Measurements from ENCODE around the gene CAPZB. TPM values are rescaled to one million over a fixed set of nuclear protein-coding genes. Genes with fewer than 3 reads are reported as not detected.

CAPZB gene
- total RNA-seq, 1 donor from 2014 or later: 38.4 TPM

- no peak for DNase-seq
Measured at GRCh38 chr1:19467199-19468187, 17.8 kb downstream of the CAPZB start.

GRCh38 chr1:19466112-19466561, 19.2 kb downstream of the CAPZB start:
- DNase-seq: no peak

- no peak for DNase-seq
Measured at GRCh38 chr1:19465650-19466049, 19.7 kb downstream of the CAPZB start.

GRCh38 chr1:19465123-19465522, 20.2 kb downstream of the CAPZB start:
- no peak for DNase-seq

- no peak for DNase-seq
Measured at GRCh38 chr1:19464696-19465095, 20.6 kb downstream of the CAPZB start.

GRCh38 chr1:19463504-19463803, 21.9 kb downstream of the CAPZB start:
- no peak for DNase-seq

GRCh38 chr1:19462781-19463503, 22.4 kb downstream of the CAPZB start:
- no peak for DNase-seq

GRCh38 chr1:19461220-19461554, 24.2 kb downstream of the CAPZB start:
- no peak for DNase-seq

GRCh38 chr1:19460535-19461219, 24.7 kb downstream of the CAPZB start:
- no peak for DNase-seq

GRCh38 chr1:19458815-19459417, 26.4 kb downstream of the CAPZB start:
- no peak for DNase-seq

GRCh38 chr1:19457607-19458006, 27.7 kb downstream of the CAPZB start:
- no peak for DNase-seq

- DNase-seq: no peak
Measured at GRCh38 chr1:19456968-19457441, 28.3 kb downstream of the CAPZB start.

- no peak for DNase-seq
Measured at GRCh38 chr1:19455353-19455752, 30.0 kb downstream of the CAPZB start.

GRCh38 chr1:19454265-19455146, 30.8 kb downstream of the CAPZB start:
- no peak for DNase-seq

GRCh38 chr1:19453741-19454201, 31.6 kb downstream of the CAPZB start:
- DNase-seq: no peak

- DNase-seq: no peak
Measured at GRCh38 chr1:19452221-19452663, 33.1 kb downstream of the CAPZB start.

- no peak for DNase-seq
Measured at GRCh38 chr1:19450811-19451515, 34.4 kb downstream of the CAPZB start.

- no peak for DNase-seq
Measured at GRCh38 chr1:19449454-19450228, 35.7 kb downstream of the CAPZB start.
